SK-N-SH (cell line): ENCODE data around the gene ZDHHC5. TPM values are rescaled to one million over a fixed set of nuclear protein-coding genes. Genes with fewer than 3 reads are reported as not detected.

Experiments
- CTCF ChIA-PET: fragments of 300-600, 350-600 bp; formaldehyde crosslinking; extraction: SDS; loops from one replicate; lab custom pipeline; 2021; lab: Yijun Ruan, JAX
- POLR2A ChIA-PET: fragments of 350-600 bp; sonication (Branson Sonifier 250); formaldehyde crosslinking; extraction: SDS; loops from one replicate; lab custom pipeline; 2020; ENCODE audit warnings: antibody characterized with exemption, inconsistent platforms; lab: Yijun Ruan, JAX
- DNase-seq: peaks from one replicate; pipeline ENCODE4 v3.0.0; 2012
- H2AFZ ChIP-seq: fragments of 200-600 bp; sonication (generic); 2 replicates; pipeline ENCODE4 v1.8.1; 2016; ENCODE audit warnings: antibody characterized with exemption, mild to moderate bottlenecking, low read depth
- H3F3A ChIP-seq: fragments of 200-600 bp; sonication (generic); replicated peaks from 2 replicates; pipeline ENCODE3; 2016; ENCODE audit warnings: antibody characterized with exemption, mild to moderate bottlenecking; ENCODE audit not compliant: insufficient read depth
- H3K27ac ChIP-seq, 2 experiments: fragments of 200-500 bp in 1 of 2; fragments of 200-600 bp in 1 of 2; sonication (Bioruptor generic) in 1 of 2; sonication (generic), shearing (Covaris generic) in 1 of 2; 2 replicates each; pipeline versions ENCODE4 v1.5.1 to v1.6.1; 2014 to 2016; ENCODE audit warnings: low read depth in 2 of 2, inconsistent platforms in 1 of 2, low read length in 1 of 2, mild to moderate bottlenecking in 1 of 2, mixed read lengths in 1 of 2
- H3K27me3 ChIP-seq: fragments of 200-600 bp; sonication (generic), shearing (Covaris generic); 2 replicates; pipeline ENCODE4 v1.6.1; 2016; ENCODE audit warnings: mixed run types; ENCODE audit not compliant: insufficient read depth
- H3K36me3 ChIP-seq, 2 experiments: fragments of 200-500 bp in 1 of 2; fragments of 200-600 bp in 1 of 2; sonication (Bioruptor generic) in 1 of 2; sonication (generic) in 1 of 2; replicated peaks in 1 of 2; 2 replicates each; pipeline versions ENCODE3 to v1.5.1; 2014 to 2016; ENCODE audit warnings: low read length in 1 of 2, mild to moderate bottlenecking in 1 of 2; ENCODE audit not compliant: insufficient read depth in 2 of 2, control insufficient read depth in 1 of 2
- H3K4me1 ChIP-seq, 2 experiments: fragments of 200-500 bp in 1 of 2; fragments of 200-600 bp in 1 of 2; sonication (Bioruptor generic) in 1 of 2; sonication (generic), shearing (Covaris generic) in 1 of 2; 2 replicates each; pipeline versions ENCODE4 v1.5.1 to v1.6.1; 2014 to 2016; ENCODE audit warnings: low read depth in 1 of 2, low read length in 1 of 2, mixed run types in 1 of 2; ENCODE audit not compliant: insufficient read depth in 2 of 2, control insufficient read depth in 1 of 2
- H3K4me2 ChIP-seq: fragments of 200-600 bp; sonication (generic), shearing (Covaris generic); 2 replicates; pipeline ENCODE4 v1.6.1; 2017; ENCODE audit warnings: mixed run types
- H3K4me3 ChIP-seq, 2 experiments: fragments of 200-500 bp in 1 of 2; fragments of 200-600 bp in 1 of 2; sonication (Bioruptor generic) in 1 of 2; sonication (generic), shearing (Covaris generic) in 1 of 2; 2 replicates each; pipeline versions ENCODE4 v1.5.1 to v1.8.1; 2014 to 2016; ENCODE audit warnings: low read depth in 2 of 2, inconsistent platforms in 1 of 2, low read length in 1 of 2, mild to moderate bottlenecking in 1 of 2, mixed read lengths in 1 of 2, moderate library complexity in 1 of 2
- H3K79me2 ChIP-seq: fragments of 200-600 bp; sonication (generic); 2 replicates; pipeline ENCODE4 v1.8.1; 2017; ENCODE audit warnings: mild to moderate bottlenecking; ENCODE audit not compliant: insufficient read depth
- H3K9ac ChIP-seq: fragments of 200-600 bp; sonication (generic); 2 replicates; pipeline ENCODE4 v1.6.1; 2017; ENCODE audit warnings: mixed run types
- H3K9me2 ChIP-seq: fragments of 200-600 bp; sonication (generic); 2 replicates; pipeline ENCODE4 v1.6.1; 2017; ENCODE audit warnings: mixed run types
- H3K9me3 ChIP-seq: fragments of 200-600 bp; sonication (generic); 2 replicates; pipeline ENCODE4 v1.6.1; 2017; ENCODE audit warnings: mixed run types, mild to moderate bottlenecking, moderate library complexity
- H4K20me1 ChIP-seq: fragments of 200-600 bp; sonication (generic); 2 replicates; pipeline ENCODE4 v1.6.1; 2017; ENCODE audit warnings: mild to moderate bottlenecking, mixed run types; ENCODE audit not compliant: insufficient read depth
- ELF1 ChIP-seq: IDR thresholded peaks from 2 replicates; pipeline ENCODE4 v1.4.0; 2012
- EP300 ChIP-seq, 2 experiments: IDR thresholded peaks; 2 replicates each; pipeline versions ENCODE4 v1.4.0 to v1.6.1; 2012; ENCODE audit warnings: borderline replicate concordance in 1 of 2, low read depth in 1 of 2, low read length in 1 of 2
- FOXJ3 ChIP-seq: sonication (generic); formaldehyde crosslinking; IDR thresholded peaks from 2 replicates; pipeline ENCODE4 v1.5.1; 2020; ENCODE audit warnings: mild to moderate bottlenecking, missing genetic modification reagents
- FOXM1 ChIP-seq: IDR thresholded peaks from 2 replicates; pipeline ENCODE4 v1.4.0; 2012; ENCODE audit warnings: low read depth, mild to moderate bottlenecking
- GABPA ChIP-seq: IDR thresholded peaks from 2 replicates; pipeline ENCODE4 v1.4.0; 2012; ENCODE audit warnings: low read depth, mild to moderate bottlenecking
- GATA2 ChIP-seq: sonication (generic); formaldehyde crosslinking; IDR thresholded peaks from 2 replicates; pipeline ENCODE4 v1.5.0; 2020; ENCODE audit warnings: mild to moderate bottlenecking, missing genetic modification reagents
- JUND ChIP-seq: IDR thresholded peaks from 2 replicates; pipeline ENCODE4 v1.4.0; 2012
- MXI1 ChIP-seq: IDR thresholded peaks from 2 replicates; pipeline ENCODE4 v1.6.1; 2012; ENCODE audit warnings: mild to moderate bottlenecking, low read depth, low read length, improper control_type of control experiment
- NRF1 ChIP-seq: IDR thresholded peaks from 2 replicates; pipeline ENCODE4 v1.6.1; 2012; ENCODE audit warnings: low read depth, mild to moderate bottlenecking, low read length
- POLR2AphosphoS5 ChIP-seq: IDR thresholded peaks from 2 replicates; pipeline ENCODE4 v1.6.1; 2012; ENCODE audit warnings: low read depth, low read length
- RCOR1 ChIP-seq: fragments of 150-350 bp; IDR thresholded peaks from 2 replicates; pipeline ENCODE4 v1.6.1; 2017; ENCODE audit warnings: antibody characterized with exemption, low read length
- RXRA ChIP-seq: IDR thresholded peaks from 2 replicates; pipeline ENCODE4 v1.4.0; 2012; ENCODE audit warnings: low read depth, mild to moderate bottlenecking, borderline replicate concordance
- TAF1 ChIP-seq: IDR thresholded peaks from 2 replicates; pipeline ENCODE4 v1.6.1; 2012; ENCODE audit warnings: low read depth, mild to moderate bottlenecking, low read length, moderate library complexity, borderline replicate concordance
- YY1 ChIP-seq: IDR thresholded peaks from 2 replicates; pipeline ENCODE4 v1.4.0; 2012; ENCODE audit warnings: low read depth, mild to moderate bottlenecking
- WGBS: methylation state at CpG from one replicate; pipeline ENCODE4 v1.1.6; 2017; ENCODE audit warnings: low lambda C conversion rate; 5-methylcytosine and 5-hydroxymethylcytosine counted together
- polyA plus RNA-seq, 3 experiments: library from polyadenylated mRNA; depleted of rRNA; stranded (reverse); fragments of >200 nt; gene quantifications; 2 replicates each; pipeline ENCODE4 v1.2.3, GENCODE V29; 2012
- TF ChIP-seq, protein P1 (sequence below): IDR thresholded peaks from 2 replicates; pipeline ENCODE4; 2012
- TF ChIP-seq, protein P2 (sequence below): fragments of 150-350 bp; IDR thresholded peaks from 2 replicates; pipeline ENCODE4 v1.6.1; 2016; ENCODE audit warnings: mild to moderate bottlenecking, low read depth, low read length
- TF ChIP-seq, protein P3 (sequence below): IDR thresholded peaks from 2 replicates; pipeline ENCODE4 v1.4.0; 2012; ENCODE audit warnings: low read depth

ZDHHC5 gene
- polyA plus RNA-seq, 1 of the 3 experiments (the other 2 are of a cell fraction): 46.6 TPM

DNA sequence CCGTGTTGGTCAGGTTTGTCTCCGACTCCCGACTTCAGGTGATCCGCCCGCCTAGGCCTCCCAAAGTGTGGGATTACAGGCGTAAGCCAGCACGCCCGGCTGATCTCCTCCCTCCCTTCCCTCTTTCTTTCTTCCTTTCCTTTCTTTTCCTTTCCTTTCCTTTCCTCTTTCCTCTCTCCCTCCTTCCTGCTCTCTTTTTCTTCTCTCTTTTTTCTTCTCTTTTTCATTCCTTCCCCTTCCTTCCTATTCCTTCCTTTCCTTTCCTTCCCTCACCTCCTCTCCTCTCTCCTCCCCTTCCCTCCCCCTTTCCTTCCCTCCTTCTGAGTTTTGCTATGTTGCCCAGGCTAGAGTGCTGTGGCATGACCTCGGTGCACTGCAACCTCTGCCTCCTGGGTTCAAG, 3.9 kb upstream of the ZDHHC5 start:
- CTCF ChIA-PET: interaction anchor here (3.8 kb wide), 1 partner anchor 95 kb away, joined by 12 read pairs; the partner anchor contains the start of gene UBE2L6
- 83% methylated on average over 9 of the region's 9 CpGs for WGBS
- no peaks in the 10 kb centered on the region for H3F3A ChIP-seq

DNA sequence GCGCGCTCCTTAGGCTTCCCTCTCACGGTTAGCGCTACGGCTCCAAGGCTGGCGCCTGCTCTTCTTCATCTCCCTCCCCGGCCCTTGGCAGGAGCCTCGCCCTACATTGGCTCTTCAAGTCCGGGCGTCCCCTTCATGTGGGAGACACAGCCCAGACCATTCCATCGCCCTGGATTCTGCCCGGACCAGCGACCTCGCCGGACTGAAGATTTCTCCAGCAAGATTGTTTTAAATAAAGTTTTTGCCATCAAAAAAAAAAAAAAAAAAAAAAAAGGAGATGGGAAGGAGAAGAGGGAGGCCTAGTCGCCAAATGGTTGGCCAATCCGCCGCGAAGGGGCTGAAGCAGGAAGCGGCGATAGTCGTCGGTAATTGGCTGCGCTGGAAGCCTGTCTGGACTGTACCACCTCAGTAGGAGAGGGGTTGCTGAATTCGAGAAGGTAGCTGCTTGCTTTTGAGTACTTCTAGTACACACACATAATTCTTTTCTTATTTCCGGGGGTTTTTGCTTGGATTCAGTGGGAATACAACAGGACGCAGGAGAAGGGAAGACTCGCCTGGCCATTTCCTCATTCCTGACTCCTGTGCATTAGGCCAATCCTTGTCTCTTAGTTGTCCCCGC, 688 bp upstream of the ZDHHC5 start:
- POLR2A ChIA-PET: no interaction called here
- Histone ChIP-seq H3K9me2 (no peaks in the 10 kb centered on the region), H3K9ac (peak overlapping the region; percentile 87), H3F3A (no peaks in the 10 kb centered on the region), H3K36me3 (peaks cover 4 to 13% of the 10 kb centered on the region in 2 experiments), H3K27me3 (no peaks in the 10 kb centered on the region), H3K9me3 (no peaks in the 10 kb centered on the region), H3K4me1 (peaks cover 9 to 12% of the 10 kb centered on the region in 2 experiments; a peak in 3 of 4 replicates), H3K4me2 (peak overlapping the region; percentile 95), H4K20me1 (no peaks in the 10 kb centered on the region), H2AFZ (peak overlapping the region; percentile 83), H3K79me2 (peaks cover 44% of the 10 kb centered on the region), H3K4me3 (peak overlapping the region; percentile 78 to 85), H3K27ac (peak overlapping the region; percentile 93 to 97)
- TF ChIP-seq RXRA (no peak), RCOR1 (no peak; the same call in 1 of the 2 replicates), MXI1 (no peak), GATA2 (CRISPR knock-in tag) (no peak), YY1 (no peak), POLR2AphosphoS5 (peak; percentile 82; the same call in 1 of the 2 replicates), ELF1 (peak; percentile 92), TAF1 (peak; percentile 75), FOXM1 (no peak), FOXJ3 (CRISPR knock-in tag) (no peak), NRF1 (no peak), GABPA (peak; percentile 64), JUND (peak; percentile 23; the same call in 1 of the 2 replicates)
- TF ChIP-seq, protein P1, sequence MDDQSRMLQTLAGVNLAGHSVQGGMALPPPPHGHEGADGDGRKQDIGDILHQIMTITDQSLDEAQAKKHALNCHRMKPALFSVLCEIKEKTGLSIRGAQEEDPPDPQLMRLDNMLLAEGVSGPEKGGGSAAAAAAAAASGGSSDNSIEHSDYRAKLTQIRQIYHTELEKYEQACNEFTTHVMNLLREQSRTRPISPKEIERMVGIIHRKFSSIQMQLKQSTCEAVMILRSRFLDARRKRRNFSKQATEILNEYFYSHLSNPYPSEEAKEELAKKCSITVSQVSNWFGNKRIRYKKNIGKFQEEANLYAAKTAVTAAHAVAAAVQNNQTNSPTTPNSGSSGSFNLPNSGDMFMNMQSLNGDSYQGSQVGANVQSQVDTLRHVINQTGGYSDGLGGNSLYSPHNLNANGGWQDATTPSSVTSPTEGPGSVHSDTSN: peak; percentile 98
- TF ChIP-seq, protein P2, sequence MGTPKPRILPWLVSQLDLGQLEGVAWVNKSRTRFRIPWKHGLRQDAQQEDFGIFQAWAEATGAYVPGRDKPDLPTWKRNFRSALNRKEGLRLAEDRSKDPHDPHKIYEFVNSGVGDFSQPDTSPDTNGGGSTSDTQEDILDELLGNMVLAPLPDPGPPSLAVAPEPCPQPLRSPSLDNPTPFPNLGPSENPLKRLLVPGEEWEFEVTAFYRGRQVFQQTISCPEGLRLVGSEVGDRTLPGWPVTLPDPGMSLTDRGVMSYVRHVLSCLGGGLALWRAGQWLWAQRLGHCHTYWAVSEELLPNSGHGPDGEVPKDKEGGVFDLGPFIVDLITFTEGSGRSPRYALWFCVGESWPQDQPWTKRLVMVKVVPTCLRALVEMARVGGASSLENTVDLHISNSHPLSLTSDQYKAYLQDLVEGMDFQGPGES: peak; percentile 74
- TF ChIP-seq, protein P3, sequence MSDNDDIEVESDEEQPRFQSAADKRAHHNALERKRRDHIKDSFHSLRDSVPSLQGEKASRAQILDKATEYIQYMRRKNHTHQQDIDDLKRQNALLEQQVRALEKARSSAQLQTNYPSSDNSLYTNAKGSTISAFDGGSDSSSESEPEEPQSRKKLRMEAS: no peak; the same call in 1 of the 2 replicates
- CTCF ChIA-PET: interaction anchor here (0.7 to 3.8 kb wide), 7 partner anchors 10 to 316 kb away, joined by 3 to 12 read pairs (median 3); partner anchors contain the start of genes CLP1 and UBE2L6
- under 1% methylated on average over 25 of the region's 29 CpGs for WGBS
- DNase-seq: peak; percentile 90

More for the DNA sequence above, 3.9 kb upstream of the ZDHHC5 start:
- Histone ChIP-seq H3K27me3 (no peaks in the 10 kb centered on the region), H3K4me3 (no peak overlapping the region), H3K4me2 (no peak overlapping the region), H3K27ac (no peak overlapping the region), H4K20me1 (no peaks in the 10 kb centered on the region), H3K9me3 (no peaks in the 10 kb centered on the region), H3K36me3 (peaks cover 24 to 27% of the 10 kb centered on the region in 2 experiments), H3K4me1 (peaks cover 3 to 6% of the 10 kb centered on the region in 2 experiments; a peak in 3 of 4 replicates), H3K9ac (no peak overlapping the region), H3K79me2 (peaks cover 33% of the 10 kb centered on the region), H2AFZ (no peak overlapping the region), H3K9me2 (no peaks in the 10 kb centered on the region)
- POLR2A ChIA-PET: no interaction called here
- no peak for DNase-seq
- TF ChIP-seq RXRA: no peak
- TF ChIP-seq EP300 (IDR thresholded peaks at IDR 0.05; ENCODE audit: borderline replicate concordance in 1 of 2, low read depth in 1 of 2, low read length in 1 of 2): no peak
